ENCODE results near the gene COL5A3.
A peak's percentile ranks its signal among the peaks of the same experiment; 100 is the strongest.
"Not testable (repeated sequence)": the region's sequence is repeated elsewhere in the genome, so short reads cannot be mapped to it uniquely, and the experiment has no call there.

COL5A3 gene

GRCh38 chr19:9922782-9923379 is 87.4 kb downstream of the COL5A3 start:
- H3K36me3 ChIP-seq (ENCODE audit: control insufficient read depth, insufficient read depth, low read length); H3K4me3 ChIP-seq (ENCODE audit: low read length); H3K27ac ChIP-seq (ENCODE audit: low read length); DNase-seq (ENCODE audit: low read depth, low spot score); H3K4me1 ChIP-seq (ENCODE audit: control insufficient read depth, insufficient read depth, low read length); H3K9me3 ChIP-seq (ENCODE audit: control insufficient read depth, insufficient read depth, low read length); H3K27me3 ChIP-seq (ENCODE audit: control insufficient read depth, insufficient read depth, low read length): not testable (repeated sequence)
- WGBS (ENCODE audit: insufficient coverage, insufficient read length), result no CpG with 5 or more reads among the region's 5 CpGs

GRCh38 chr19:9917321-9917720 is 93.0 kb downstream of the COL5A3 start:
- H3K27me3 ChIP-seq (ENCODE audit: control insufficient read depth, insufficient read depth, low read length), result no peaks in the 10 kb centered on the region
- DNase-seq (ENCODE audit: low read depth, low spot score), result no peak
- no peaks in the 10 kb centered on the region for H3K36me3 ChIP-seq (ENCODE audit: control insufficient read depth, insufficient read depth, low read length)
- no peak overlapping the region for H3K4me3 ChIP-seq (ENCODE audit: low read length)
- no peaks in the 10 kb centered on the region; the same call in 1 of the 2 replicates for H3K4me1 ChIP-seq (ENCODE audit: control insufficient read depth, insufficient read depth, low read length)
- WGBS (ENCODE audit: insufficient coverage, insufficient read length), result no CpG with 5 or more reads among the region's 3 CpGs
- no peaks in the 10 kb centered on the region for H3K9me3 ChIP-seq (ENCODE audit: control insufficient read depth, insufficient read depth, low read length)
- H3K27ac ChIP-seq (ENCODE audit: low read length), result no peak overlapping the region

GRCh38 chr19:9916719-9917118 is 93.6 kb downstream of the COL5A3 start:
- no peak overlapping the region for H3K4me3 ChIP-seq (ENCODE audit: low read length)
- peaks cover 1% of the 10 kb centered on the region; the same call in 1 of the 2 replicates for H3K4me1 ChIP-seq (ENCODE audit: control insufficient read depth, insufficient read depth, low read length)
- H3K9me3 ChIP-seq (ENCODE audit: control insufficient read depth, insufficient read depth, low read length), result no peaks in the 10 kb centered on the region
- no peaks in the 10 kb centered on the region for H3K27me3 ChIP-seq (ENCODE audit: control insufficient read depth, insufficient read depth, low read length)
- no peak overlapping the region for H3K27ac ChIP-seq (ENCODE audit: low read length)
- H3K36me3 ChIP-seq (ENCODE audit: control insufficient read depth, insufficient read depth, low read length), result no peaks in the 10 kb centered on the region
- no peak for DNase-seq (ENCODE audit: low read depth, low spot score)
- no CpG with 5 or more reads among the region's 6 CpGs for WGBS (ENCODE audit: insufficient coverage, insufficient read length)

- H3K9me3 ChIP-seq (ENCODE audit: control insufficient read depth, insufficient read depth, low read length), result no peaks in the 10 kb centered on the region
- no peaks in the 10 kb centered on the region for H3K27me3 ChIP-seq (ENCODE audit: control insufficient read depth, insufficient read depth, low read length)
- H3K4me3 ChIP-seq (ENCODE audit: low read length), result peak overlapping the region; percentile 64; the same call in 1 of the 2 replicates
- no peak overlapping the region for H3K27ac ChIP-seq (ENCODE audit: low read length)
- H3K36me3 ChIP-seq (ENCODE audit: control insufficient read depth, insufficient read depth, low read length), result no peaks in the 10 kb centered on the region
- H3K4me1 ChIP-seq (ENCODE audit: control insufficient read depth, insufficient read depth, low read length), result peaks cover 1% of the 10 kb centered on the region; the same call in 1 of the 2 replicates
- peak; percentile 41 for DNase-seq (ENCODE audit: low read depth, low spot score)
- no CpG with 5 or more reads among the region's 65 CpGs for WGBS (ENCODE audit: insufficient coverage, insufficient read length)
These were observed 95.7 kb downstream of the COL5A3 start for GRCh38 chr19:9914315-9915207.

DNA sequence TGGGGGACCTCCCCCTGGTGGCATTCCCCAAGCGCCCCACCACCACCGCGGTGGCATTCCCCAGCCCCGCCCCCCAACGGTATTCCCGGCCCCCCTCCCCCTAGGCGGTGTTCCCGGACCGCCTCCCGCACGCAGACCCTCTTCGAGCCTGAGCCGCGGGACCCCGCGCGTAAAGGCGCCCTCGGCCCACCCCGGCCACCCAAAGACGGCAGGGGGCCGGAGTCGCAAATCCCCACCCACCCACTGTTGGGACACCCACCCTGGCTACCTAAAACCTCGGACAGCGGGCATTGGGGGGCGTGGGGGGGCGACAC is 96.3 kb downstream of the COL5A3 start:
- H3K9me3 ChIP-seq (ENCODE audit: control insufficient read depth, insufficient read depth, low read length), result no peaks in the 10 kb centered on the region
- no peak overlapping the region for H3K27ac ChIP-seq (ENCODE audit: low read length)
- no peak for DNase-seq (ENCODE audit: low read depth, low spot score)
- WGBS (ENCODE audit: insufficient coverage, insufficient read length), result no CpG with 5 or more reads among the region's 27 CpGs
- no peaks in the 10 kb centered on the region for H3K27me3 ChIP-seq (ENCODE audit: control insufficient read depth, insufficient read depth, low read length)
- peak overlapping the region; percentile 64; the same call in 1 of the 2 replicates for H3K4me3 ChIP-seq (ENCODE audit: low read length)
- peaks cover 1% of the 10 kb centered on the region; the same call in 1 of the 2 replicates for H3K4me1 ChIP-seq (ENCODE audit: control insufficient read depth, insufficient read depth, low read length)
- H3K36me3 ChIP-seq (ENCODE audit: control insufficient read depth, insufficient read depth, low read length), result no peaks in the 10 kb centered on the region

GRCh38 chr19:9913237-9914000 is 96.9 kb downstream of the COL5A3 start:
- H3K36me3 ChIP-seq (ENCODE audit: control insufficient read depth, insufficient read depth, low read length), result no peaks in the 10 kb centered on the region
- WGBS (ENCODE audit: insufficient coverage, insufficient read length), result no CpG with 5 or more reads among the region's 95 CpGs
- no peak for DNase-seq (ENCODE audit: low read depth, low spot score)
- no peaks in the 10 kb centered on the region for H3K27me3 ChIP-seq (ENCODE audit: control insufficient read depth, insufficient read depth, low read length)
- peak overlapping the region; percentile 64 for H3K4me3 ChIP-seq (ENCODE audit: low read length)
- no peaks in the 10 kb centered on the region for H3K9me3 ChIP-seq (ENCODE audit: control insufficient read depth, insufficient read depth, low read length)
- no peak overlapping the region for H3K27ac ChIP-seq (ENCODE audit: low read length)
- H3K4me1 ChIP-seq (ENCODE audit: control insufficient read depth, insufficient read depth, low read length), result peaks cover 1% of the 10 kb centered on the region; the same call in 1 of the 2 replicates

- peaks cover 1% of the 10 kb centered on the region; the same call in 1 of the 2 replicates for H3K4me1 ChIP-seq (ENCODE audit: control insufficient read depth, insufficient read depth, low read length)
- no peaks in the 10 kb centered on the region for H3K36me3 ChIP-seq (ENCODE audit: control insufficient read depth, insufficient read depth, low read length)
- no CpG with 5 or more reads among the region's 24 CpGs for WGBS (ENCODE audit: insufficient coverage, insufficient read length)
- no peaks in the 10 kb centered on the region for H3K27me3 ChIP-seq (ENCODE audit: control insufficient read depth, insufficient read depth, low read length)
- DNase-seq (ENCODE audit: low read depth, low spot score), result no peak
- peak overlapping the region; percentile 64; the same call in 1 of the 2 replicates for H3K4me3 ChIP-seq (ENCODE audit: low read length)
- no peak overlapping the region for H3K27ac ChIP-seq (ENCODE audit: low read length)
- H3K9me3 ChIP-seq (ENCODE audit: control insufficient read depth, insufficient read depth, low read length), result no peaks in the 10 kb centered on the region
These were observed 97.6 kb downstream of the COL5A3 start for GRCh38 chr19:9912551-9913236.

DNA sequence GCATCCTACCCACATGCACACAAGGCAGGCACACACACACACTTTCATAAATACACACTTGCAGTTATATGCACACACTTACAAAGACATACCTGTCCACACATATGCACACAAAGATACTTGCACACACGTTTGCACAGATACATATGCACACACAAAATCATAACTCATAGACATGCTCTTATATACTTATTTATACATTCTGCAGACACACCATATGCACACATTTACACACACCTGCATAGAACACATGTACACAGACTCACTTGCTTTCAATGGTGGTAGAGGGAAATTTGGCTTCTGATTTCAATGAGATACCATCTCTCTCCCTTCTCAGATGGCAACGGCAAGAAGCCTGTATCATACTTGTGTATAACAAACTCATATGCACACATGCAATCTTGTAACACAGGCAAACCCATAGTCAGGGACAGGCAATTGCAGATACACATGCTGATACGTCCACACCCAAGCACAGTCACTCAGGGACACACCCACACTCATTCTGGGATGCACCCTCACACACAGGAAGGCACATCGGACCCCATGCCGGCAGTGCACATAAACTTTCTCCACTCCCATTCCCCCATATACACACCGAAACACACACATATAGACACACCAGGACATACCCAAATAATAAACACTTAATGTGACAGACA is 98.6 kb downstream of the COL5A3 start:
- Histone ChIP-seq H3K27ac (ENCODE audit: low read length) (no peak overlapping the region), H3K36me3 (ENCODE audit: control insufficient read depth, insufficient read depth, low read length) (no peaks in the 10 kb centered on the region), H3K9me3 (ENCODE audit: control insufficient read depth, insufficient read depth, low read length) (no peaks in the 10 kb centered on the region), H3K4me1 (ENCODE audit: control insufficient read depth, insufficient read depth, low read length) (peaks cover 1% of the 10 kb centered on the region; the same call in 1 of the 2 replicates), H3K27me3 (ENCODE audit: control insufficient read depth, insufficient read depth, low read length) (no peaks in the 10 kb centered on the region), H3K4me3 (ENCODE audit: low read length) (no peak overlapping the region)
- DNase-seq (ENCODE audit: low read depth, low spot score), result no peak
- WGBS (ENCODE audit: insufficient coverage, insufficient read length), result 100% methylated on average over 1 of the region's 6 CpGs

DNA sequence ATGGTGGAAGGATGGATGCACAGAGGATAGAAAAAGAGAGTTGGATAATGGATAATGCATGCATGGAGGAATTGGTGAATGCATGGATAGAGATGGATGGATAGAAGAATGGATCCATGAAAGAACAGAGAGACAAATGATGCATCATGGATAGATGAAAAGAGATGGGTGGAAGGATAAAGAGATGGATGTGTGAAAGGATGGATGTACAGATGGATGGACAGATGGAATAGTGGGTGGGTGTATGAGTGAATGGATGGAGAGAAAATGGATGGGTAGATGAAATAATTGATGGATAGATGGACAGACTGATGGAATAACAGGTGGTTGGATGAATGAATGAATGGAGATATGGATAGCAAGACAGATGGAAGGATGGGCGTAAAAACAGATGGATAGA is 99.7 kb downstream of the COL5A3 start:
- Histone ChIP-seq H3K27ac (ENCODE audit: low read length) (no peak overlapping the region), H3K27me3 (ENCODE audit: control insufficient read depth, insufficient read depth, low read length) (no peaks in the 10 kb centered on the region), H3K4me1 (ENCODE audit: control insufficient read depth, insufficient read depth, low read length) (peaks cover 1% of the 10 kb centered on the region; the same call in 1 of the 2 replicates), H3K9me3 (ENCODE audit: control insufficient read depth, insufficient read depth, low read length) (no peaks in the 10 kb centered on the region), H3K4me3 (ENCODE audit: low read length) (no peak overlapping the region), H3K36me3 (ENCODE audit: control insufficient read depth, insufficient read depth, low read length) (no peaks in the 10 kb centered on the region)
- WGBS (ENCODE audit: insufficient coverage, insufficient read length), result 100% methylated on average over 1 of the region's 1 CpG
- DNase-seq (ENCODE audit: low read depth, low spot score), result no peak
